Testis (tissue), 3 donors: Measurements from ENCODE around the gene LYST. TPM values are rescaled to one million over a fixed set of nuclear protein-coding genes. Genes with fewer than 3 reads are reported as not detected.

ENCODE experiments used
- DNase-seq: peaks from one replicate; pipeline ENCODE4 v3.0.0-alpha.2; 2019
- H3K27ac ChIP-seq, 2 donors: fragments of 200-600 bp; sonication (generic); one replicate each; pipeline ENCODE4 v1.5.1; 2019
- H3K27me3 ChIP-seq: fragments of 200-600 bp; sonication (generic); one replicate; pipeline ENCODE4 v1.5.1; 2019
- H3K36me3 ChIP-seq: fragments of 200-600 bp; sonication (generic); one replicate; pipeline ENCODE4 v1.5.1; 2017; ENCODE audit warnings: low read depth; ENCODE audit errors: missing control alignments
- H3K4me1 ChIP-seq: fragments of 200-600 bp; sonication (generic); one replicate; pipeline ENCODE4 v1.5.1; 2019
- H3K4me3 ChIP-seq, 2 donors: fragments of 200-600 bp; sonication (generic); one replicate each; pipeline ENCODE4 v1.5.1; 2017 to 2019
- H3K9me3 ChIP-seq: fragments of 200-600 bp; sonication (generic); one replicate; pipeline ENCODE4 v1.5.1; 2017
- POLR2A ChIP-seq: fragments of 450-650 bp; IDR thresholded peaks from one replicate; pipeline ENCODE4 v1.6.1; 2017; ENCODE audit warnings: antibody characterized with exemption, mild to moderate bottlenecking, moderate library complexity
- WGBS, 2 donors: methylation state at CpG; one replicate each; pipeline ENCODE4 v1.1.5; 2018; 5-methylcytosine and 5-hydroxymethylcytosine counted together
- intact Hi-C: fragments of 100-400 bp; cut with DNase I; formaldehyde crosslinking; loops from one replicate; pipeline ENCODE4 v1.15.1; 2023; ENCODE audit warnings: low total_unique reads
- polyA plus RNA-seq: library from polyadenylated mRNA; stranded (reverse); fragments of 350-450 nt; fragmentation: Illumina TruSeq; extraction: RNeasy Lipid Tissue Mini Kit (QIAGEN cat#74804); gene quantifications from one replicate; pipeline ENCODE4 v1.2.3, GENCODE V29; 2014; ENCODE audit warnings: low read depth, low replicate concordance; ENCODE audit not compliant: insufficient read depth
- total RNA-seq, 2 donors: library from RNA; depleted of rRNA; stranded (reverse); fragments of >200 nt; gene quantifications; one replicate each; pipeline ENCODE4 v1.2.3, GENCODE V29; 2016
- TF ChIP-seq, protein P1 (sequence below), 3 experiments: fragments of 450-650 bp in 2 of 3; fragments of 200-600 bp in 1 of 3; sonication (generic) in 1 of 3; IDR thresholded peaks; one replicate each; pipeline ENCODE4 v1.5.1; 2016 to 2019; ENCODE audit warnings: antibody characterized with exemption in 3 of 3, mild to moderate bottlenecking in 2 of 3, moderate library complexity in 1 of 3

The LYST gene
- total and polyA plus RNA-seq, 3 donors from 2014 or later: 22.9 to 69.1 (median 60.9) TPM

GRCh38 chr1:235736263-235736662 lies 130.4 kb downstream of the LYST start:
- Histone ChIP-seq H3K4me3 (no peak overlapping the region), H3K4me1 (no peaks in the 10 kb centered on the region), H3K9me3 (no peaks in the 10 kb centered on the region), H3K27me3 (no peaks in the 10 kb centered on the region), H3K27ac (no peak overlapping the region), H3K36me3 (no peaks in the 10 kb centered on the region)
- no peak for DNase-seq
- intact Hi-C loops: no loop called here
- no peak for TF ChIP-seq POLR2A
- TF ChIP-seq, protein P1, sequence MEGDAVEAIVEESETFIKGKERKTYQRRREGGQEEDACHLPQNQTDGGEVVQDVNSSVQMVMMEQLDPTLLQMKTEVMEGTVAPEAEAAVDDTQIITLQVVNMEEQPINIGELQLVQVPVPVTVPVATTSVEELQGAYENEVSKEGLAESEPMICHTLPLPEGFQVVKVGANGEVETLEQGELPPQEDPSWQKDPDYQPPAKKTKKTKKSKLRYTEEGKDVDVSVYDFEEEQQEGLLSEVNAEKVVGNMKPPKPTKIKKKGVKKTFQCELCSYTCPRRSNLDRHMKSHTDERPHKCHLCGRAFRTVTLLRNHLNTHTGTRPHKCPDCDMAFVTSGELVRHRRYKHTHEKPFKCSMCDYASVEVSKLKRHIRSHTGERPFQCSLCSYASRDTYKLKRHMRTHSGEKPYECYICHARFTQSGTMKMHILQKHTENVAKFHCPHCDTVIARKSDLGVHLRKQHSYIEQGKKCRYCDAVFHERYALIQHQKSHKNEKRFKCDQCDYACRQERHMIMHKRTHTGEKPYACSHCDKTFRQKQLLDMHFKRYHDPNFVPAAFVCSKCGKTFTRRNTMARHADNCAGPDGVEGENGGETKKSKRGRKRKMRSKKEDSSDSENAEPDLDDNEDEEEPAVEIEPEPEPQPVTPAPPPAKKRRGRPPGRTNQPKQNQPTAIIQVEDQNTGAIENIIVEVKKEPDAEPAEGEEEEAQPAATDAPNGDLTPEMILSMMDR (IDR thresholded peaks at IDR 0.05): no peak

DNA sequence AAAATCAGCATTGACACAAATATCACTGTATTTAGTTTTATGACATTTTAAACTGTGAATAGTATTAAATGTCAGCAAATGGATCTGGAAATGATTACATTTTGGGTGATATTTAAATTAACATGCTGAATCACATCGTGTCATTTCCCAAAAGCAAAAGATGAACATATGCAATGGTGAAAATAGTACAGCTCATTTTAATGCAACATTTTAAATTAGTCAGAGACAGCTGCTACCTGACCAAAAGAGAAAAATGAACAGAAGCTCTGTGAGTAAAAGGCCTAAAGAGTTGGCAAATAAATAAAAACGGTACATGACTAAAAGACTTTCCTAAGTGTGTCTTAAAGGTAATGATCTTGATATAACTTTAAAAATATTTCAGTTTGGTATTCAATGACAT lies 131.1 kb downstream of the LYST start:
- intact Hi-C loops: no loop called here
- TF ChIP-seq POLR2A: no peak
- TF ChIP-seq, protein P1 (IDR thresholded peaks at IDR 0.05): no peak
- H3K9me3 ChIP-seq: no peaks in the 10 kb centered on the region
- no peak overlapping the region for H3K27ac ChIP-seq
- H3K4me1 ChIP-seq: no peaks in the 10 kb centered on the region
- no peaks in the 10 kb centered on the region for H3K36me3 ChIP-seq
- no peak overlapping the region for H3K4me3 ChIP-seq
- 90% methylated on average over 2 of the region's 2 CpGs for WGBS, 2 donors
- H3K27me3 ChIP-seq: no peaks in the 10 kb centered on the region
- DNase-seq: no peak

GRCh38 chr1:235734335-235734734 lies 132.4 kb downstream of the LYST start:
- Histone ChIP-seq H3K27ac (no peak overlapping the region), H3K4me3 (no peak overlapping the region), H3K36me3 (no peaks in the 10 kb centered on the region), H3K9me3 (no peaks in the 10 kb centered on the region), H3K27me3 (no peaks in the 10 kb centered on the region), H3K4me1 (no peaks in the 10 kb centered on the region)
- TF ChIP-seq, protein P1 (IDR thresholded peaks at IDR 0.05): no peak
- no peak for TF ChIP-seq POLR2A
- DNase-seq: no peak
- intact Hi-C loops: no loop called here

- Histone ChIP-seq H3K27ac (no peak overlapping the region), H3K27me3 (no peaks in the 10 kb centered on the region), H3K4me3 (no peak overlapping the region), H3K36me3 (no peaks in the 10 kb centered on the region), H3K4me1 (no peaks in the 10 kb centered on the region), H3K9me3 (no peaks in the 10 kb centered on the region)
- intact Hi-C loops: no loop called here
- TF ChIP-seq, protein P1 (IDR thresholded peaks at IDR 0.05): no peak
- TF ChIP-seq POLR2A: no peak
- 88 to 97% methylated on average over 1 of the region's 1 CpG for WGBS, 2 donors
- DNase-seq: no peak
Measured at GRCh38 chr1:235730007-235730406, 136.7 kb downstream of the LYST start.

DNA sequence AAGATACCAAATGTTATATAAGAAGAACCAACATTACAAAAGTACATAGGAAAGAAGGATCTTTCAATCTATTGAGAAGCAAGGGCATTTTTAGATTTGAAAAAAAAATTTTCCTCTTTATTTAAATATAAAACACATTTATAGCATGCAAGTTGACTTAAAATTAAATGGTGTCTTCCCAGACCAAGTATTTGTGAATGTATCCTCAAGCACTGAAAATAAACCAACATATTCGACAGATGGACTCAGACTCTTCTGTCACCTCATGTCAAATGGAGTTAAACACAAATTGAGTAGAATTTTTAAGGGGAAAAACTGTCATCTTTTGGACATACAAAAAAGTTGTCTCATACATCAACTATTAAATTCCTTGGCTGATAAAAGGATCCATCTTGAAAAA lies 140.1 kb downstream of the LYST start:
- no peak for DNase-seq
- no peak overlapping the region for H3K4me3 ChIP-seq
- no peak overlapping the region for H3K27ac ChIP-seq
- intact Hi-C loops: no loop called here
- no peaks in the 10 kb centered on the region for H3K9me3 ChIP-seq
- H3K36me3 ChIP-seq: no peaks in the 10 kb centered on the region
- WGBS, 2 donors: 92 to 93% methylated on average over 1 of the region's 1 CpG
- H3K27me3 ChIP-seq: no peaks in the 10 kb centered on the region
- H3K4me1 ChIP-seq: no peaks in the 10 kb centered on the region
- TF ChIP-seq, protein P1 (IDR thresholded peaks at IDR 0.05): no peak
- no peak for TF ChIP-seq POLR2A
